Measurements from ENCODE around the gene RBP3. TPM values are rescaled to one million over a fixed set of nuclear protein-coding genes. Genes with fewer than 3 reads are reported as not detected.

The RBP3 gene
- total RNA-seq, 1 donor from 2014 or later = not detected

- no peaks in the 10 kb centered on the region for H3K4me1 ChIP-seq
- intact Hi-C loops (cut with DNase I) = no loop called here
- no peak for DNase-seq (ENCODE audit: extremely low spot score in 2 of 2)
- no peaks in the 10 kb centered on the region for H3K36me3 ChIP-seq
- H3K4me3 ChIP-seq = no peak overlapping the region
- no peaks in the 10 kb centered on the region for H3K27me3 ChIP-seq
- no peaks in the 10 kb centered on the region for H3K9me3 ChIP-seq
- no peak for TF ChIP-seq POLR2AphosphoS5 (IDR thresholded peaks at IDR 0.05; ENCODE audit: insufficient read depth in 1 of 2, low read depth in 1 of 2)
- TF ChIP-seq, protein P1, sequence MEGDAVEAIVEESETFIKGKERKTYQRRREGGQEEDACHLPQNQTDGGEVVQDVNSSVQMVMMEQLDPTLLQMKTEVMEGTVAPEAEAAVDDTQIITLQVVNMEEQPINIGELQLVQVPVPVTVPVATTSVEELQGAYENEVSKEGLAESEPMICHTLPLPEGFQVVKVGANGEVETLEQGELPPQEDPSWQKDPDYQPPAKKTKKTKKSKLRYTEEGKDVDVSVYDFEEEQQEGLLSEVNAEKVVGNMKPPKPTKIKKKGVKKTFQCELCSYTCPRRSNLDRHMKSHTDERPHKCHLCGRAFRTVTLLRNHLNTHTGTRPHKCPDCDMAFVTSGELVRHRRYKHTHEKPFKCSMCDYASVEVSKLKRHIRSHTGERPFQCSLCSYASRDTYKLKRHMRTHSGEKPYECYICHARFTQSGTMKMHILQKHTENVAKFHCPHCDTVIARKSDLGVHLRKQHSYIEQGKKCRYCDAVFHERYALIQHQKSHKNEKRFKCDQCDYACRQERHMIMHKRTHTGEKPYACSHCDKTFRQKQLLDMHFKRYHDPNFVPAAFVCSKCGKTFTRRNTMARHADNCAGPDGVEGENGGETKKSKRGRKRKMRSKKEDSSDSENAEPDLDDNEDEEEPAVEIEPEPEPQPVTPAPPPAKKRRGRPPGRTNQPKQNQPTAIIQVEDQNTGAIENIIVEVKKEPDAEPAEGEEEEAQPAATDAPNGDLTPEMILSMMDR (IDR thresholded peaks at IDR 0.05) = no peak
- no peak for TF ChIP-seq POLR2A (IDR thresholded peaks at IDR 0.05)
- H3K27ac ChIP-seq = no peak overlapping the region
Observed at GRCh38 chr10:47317251-47317650, 30.9 kb upstream of the RBP3 start.

- no peaks in the 10 kb centered on the region for H3K4me1 ChIP-seq
- intact Hi-C loops (cut with DNase I) = no loop called here
- TF ChIP-seq POLR2A (IDR thresholded peaks at IDR 0.05) (no peak), POLR2AphosphoS5 (IDR thresholded peaks at IDR 0.05; ENCODE audit: insufficient read depth in 1 of 2, low read depth in 1 of 2) (no peak)
- TF ChIP-seq, protein P1 (IDR thresholded peaks at IDR 0.05) = no peak
- no peak overlapping the region for H3K27ac ChIP-seq
- no peak for DNase-seq (ENCODE audit: extremely low spot score in 2 of 2)
- no peaks in the 10 kb centered on the region for H3K27me3 ChIP-seq
- no peaks in the 10 kb centered on the region for H3K9me3 ChIP-seq
- H3K4me3 ChIP-seq = no peak overlapping the region
- H3K36me3 ChIP-seq = no peaks in the 10 kb centered on the region
Observed at GRCh38 chr10:47318706-47319105, 29.5 kb upstream of the RBP3 start.

DNA sequence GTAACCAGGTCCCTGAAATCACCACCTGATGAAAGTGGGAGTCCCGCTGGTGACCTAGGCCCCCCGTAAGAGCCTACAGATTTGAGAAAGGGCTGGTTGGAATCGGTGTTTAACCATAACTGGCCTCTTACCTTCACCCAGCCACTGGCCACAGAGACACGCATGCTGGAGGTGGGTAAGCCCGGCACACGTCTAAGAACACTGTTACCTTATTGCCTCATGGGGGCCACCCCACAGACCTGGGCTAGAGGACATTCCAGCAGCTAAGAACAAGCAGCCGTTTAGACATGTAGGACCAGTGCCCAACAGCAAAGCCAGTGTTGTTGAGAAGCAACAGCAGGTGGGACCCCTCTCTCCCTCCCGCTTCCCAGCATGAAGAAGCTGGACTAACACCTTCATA lies 28.4 kb upstream of the RBP3 start:
- no peaks in the 10 kb centered on the region for H3K9me3 ChIP-seq
- no peaks in the 10 kb centered on the region for H3K4me1 ChIP-seq
- H3K4me3 ChIP-seq = no peak overlapping the region
- no peak for TF ChIP-seq POLR2AphosphoS5 (IDR thresholded peaks at IDR 0.05; ENCODE audit: insufficient read depth in 1 of 2, low read depth in 1 of 2)
- TF ChIP-seq, protein P1 (IDR thresholded peaks at IDR 0.05) = no peak
- TF ChIP-seq POLR2A (IDR thresholded peaks at IDR 0.05) = no peak
- no peak overlapping the region for H3K27ac ChIP-seq
- H3K36me3 ChIP-seq = no peaks in the 10 kb centered on the region
- H3K27me3 ChIP-seq = no peaks in the 10 kb centered on the region
- no peak for DNase-seq (ENCODE audit: extremely low spot score in 2 of 2)
- intact Hi-C loops (cut with DNase I) = no loop called here

DNA sequence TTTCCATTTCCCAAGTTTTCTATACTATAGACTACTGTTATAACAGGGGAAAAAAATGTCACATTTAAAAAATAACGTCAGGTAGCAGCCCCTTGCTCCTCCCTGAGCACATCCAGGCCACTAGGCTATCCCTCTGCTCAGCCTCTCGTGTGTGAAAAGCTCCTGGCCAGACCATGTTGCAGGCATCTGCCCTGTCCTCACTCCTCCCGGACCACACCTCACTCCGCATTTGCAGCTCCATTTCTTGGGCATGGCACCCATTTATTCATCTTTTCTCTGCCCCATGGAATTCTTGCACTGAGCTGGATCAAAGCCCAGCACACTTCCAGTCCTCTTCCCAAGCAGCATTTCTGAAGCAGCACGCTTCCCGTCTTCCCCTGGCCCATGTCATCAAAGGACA lies 27.4 kb upstream of the RBP3 start:
- TF ChIP-seq POLR2AphosphoS5 (IDR thresholded peaks at IDR 0.05; ENCODE audit: insufficient read depth in 1 of 2, low read depth in 1 of 2) (no peak), POLR2A (IDR thresholded peaks at IDR 0.05) (no peak)
- TF ChIP-seq, protein P1 (IDR thresholded peaks at IDR 0.05) = no peak
- DNase-seq (ENCODE audit: extremely low spot score in 2 of 2) = no peak

GRCh38 chr10:47321521-47322195 lies 26.5 kb upstream of the RBP3 start:
- TF ChIP-seq, protein P1 (IDR thresholded peaks at IDR 0.05) = no peak
- TF ChIP-seq POLR2A (IDR thresholded peaks at IDR 0.05) = no peak
- TF ChIP-seq POLR2AphosphoS5 (IDR thresholded peaks at IDR 0.05; ENCODE audit: insufficient read depth in 1 of 2, low read depth in 1 of 2) = no peak
- intact Hi-C loops (cut with DNase I) = no loop called here
- no peaks in the 10 kb centered on the region for H3K36me3 ChIP-seq
- no peaks in the 10 kb centered on the region for H3K4me1 ChIP-seq
- no peaks in the 10 kb centered on the region for H3K27me3 ChIP-seq
- no peaks in the 10 kb centered on the region for H3K9me3 ChIP-seq
- H3K4me3 ChIP-seq = no peak overlapping the region
- H3K27ac ChIP-seq = no peak overlapping the region
- DNase-seq (ENCODE audit: extremely low spot score in 2 of 2) = no peak

More for the DNA sequence above, 27.4 kb upstream of the RBP3 start:
- H3K36me3 ChIP-seq = no peaks in the 10 kb centered on the region
- intact Hi-C loops (cut with DNase I) = no loop called here
- H3K4me3 ChIP-seq = no peak overlapping the region
- no peaks in the 10 kb centered on the region for H3K4me1 ChIP-seq
- no peak overlapping the region for H3K27ac ChIP-seq
- H3K9me3 ChIP-seq = no peaks in the 10 kb centered on the region
- H3K27me3 ChIP-seq = no peaks in the 10 kb centered on the region
